GM06990 (cell line): ENCODE measurements around the gene LRP5.

Experiments used
- DNase-seq: peaks from one replicate; pipeline ENCODE4 v3.0.0-alpha.2; 2011; ENCODE audit not compliant: insufficient read length; ENCODE audit errors: extremely low read depth
- H3K27me3 ChIP-seq: replicated peaks from 2 replicates; pipeline ENCODE4 v1.6.0; 2011; ENCODE audit warnings: low read length; ENCODE audit not compliant: control insufficient read depth, insufficient read depth
- H3K36me3 ChIP-seq: 2 replicates; pipeline ENCODE4 v1.5.1; 2011; ENCODE audit warnings: low read length; ENCODE audit not compliant: control insufficient read depth, insufficient read depth
- H3K4me3 ChIP-seq: replicated peaks from 2 replicates; pipeline ENCODE4 v1.5.1; 2011; ENCODE audit warnings: low read depth, mild to moderate bottlenecking, control low read depth, low read length
- CTCF ChIP-seq: IDR thresholded peaks from 2 replicates; pipeline ENCODE4 v1.5.1; 2011; ENCODE audit warnings: low read length, control low read depth, mild to moderate bottlenecking, inconsistent platforms; ENCODE audit not compliant: insufficient read depth, poor library complexity, severe bottlenecking

LRP5 gene

GRCh38 chr11:68353118-68353517, 40.7 kb downstream of the LRP5 start:
- H3K4me3 ChIP-seq: no peak overlapping the region
- DNase-seq: no peak
- no peaks in the 10 kb centered on the region for H3K36me3 ChIP-seq
- H3K27me3 ChIP-seq: no peaks in the 10 kb centered on the region
- TF ChIP-seq CTCF: no peak

- no peak for TF ChIP-seq CTCF
- no peak overlapping the region for H3K4me3 ChIP-seq
- no peaks in the 10 kb centered on the region; the same call in 1 of the 2 replicates for H3K36me3 ChIP-seq
- no peaks in the 10 kb centered on the region for H3K27me3 ChIP-seq
- DNase-seq: no peak
Observed at GRCh38 chr11:68353669-68354068, 41.3 kb downstream of the LRP5 start.

- Histone ChIP-seq H3K36me3 (no peaks in the 10 kb centered on the region; the same call in 1 of the 2 replicates), H3K4me3 (no peak overlapping the region), H3K27me3 (no peaks in the 10 kb centered on the region)
- no peak for DNase-seq
- TF ChIP-seq CTCF: no peak
Observed at GRCh38 chr11:68354148-68354872, 41.9 kb downstream of the LRP5 start.

DNA sequence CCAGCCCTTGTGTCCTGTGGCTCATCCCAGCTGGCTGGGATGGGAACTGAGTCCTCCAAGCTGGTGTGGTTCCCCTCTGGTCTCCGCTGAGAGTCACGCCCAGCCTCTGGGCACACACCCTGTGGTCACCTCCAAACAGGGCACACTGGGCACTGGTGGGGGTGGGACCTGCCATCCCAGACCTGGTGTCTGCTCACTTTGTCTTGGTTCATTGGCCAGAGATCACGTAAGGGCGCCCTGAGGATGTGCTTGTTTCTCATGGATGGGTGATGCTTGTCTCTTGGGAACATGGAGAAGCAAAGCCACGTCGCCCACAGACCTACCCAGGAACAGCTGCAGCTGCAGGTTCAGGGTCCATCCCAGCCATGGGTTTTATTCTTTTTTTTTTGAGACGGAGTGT, 43.1 kb downstream of the LRP5 start:
- no peaks in the 10 kb centered on the region; the same call in 1 of the 2 replicates for H3K36me3 ChIP-seq
- DNase-seq: no peak

DNA sequence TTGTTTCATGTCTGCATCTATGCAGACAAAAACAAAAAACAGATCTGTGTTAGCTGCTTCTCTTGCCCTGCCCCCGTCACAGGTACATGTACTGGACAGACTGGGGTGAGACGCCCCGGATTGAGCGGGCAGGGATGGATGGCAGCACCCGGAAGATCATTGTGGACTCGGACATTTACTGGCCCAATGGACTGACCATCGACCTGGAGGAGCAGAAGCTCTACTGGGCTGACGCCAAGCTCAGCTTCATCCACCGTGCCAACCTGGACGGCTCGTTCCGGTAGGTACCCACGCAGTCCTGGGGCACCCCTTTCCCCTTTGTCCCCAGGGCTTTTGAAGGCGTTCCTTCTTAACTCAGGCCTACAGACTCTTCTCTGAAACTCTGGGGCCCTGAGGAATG, 45.2 kb downstream of the LRP5 start:
- no peaks in the 10 kb centered on the region; the same call in 1 of the 2 replicates for H3K36me3 ChIP-seq
- no peak for TF ChIP-seq CTCF

More for the DNA sequence above, 43.1 kb downstream of the LRP5 start:
- TF ChIP-seq CTCF: no peak
- Histone ChIP-seq H3K27me3 (no peaks in the 10 kb centered on the region), H3K4me3 (no peak overlapping the region)

More for the DNA sequence above, 45.2 kb downstream of the LRP5 start:
- Histone ChIP-seq H3K27me3 (no peaks in the 10 kb centered on the region), H3K4me3 (no peak overlapping the region)
- no peak for DNase-seq
